H1 (cell line): ENCODE results near the gene SGCD. TPM values are rescaled to one million over a fixed set of nuclear protein-coding genes. Genes with fewer than 3 reads are reported as not detected.

ENCODE experiments used
- SP2 ChIP-seq: IDR thresholded peaks from 2 replicates; pipeline ENCODE4 v1.6.1; 2012; ENCODE audit warnings: mild to moderate bottlenecking, low read length, inconsistent platforms
- polyA plus RNA-seq, 7 experiments: library from polyadenylated mRNA; depleted of rRNA in 3 of 7; stranded (reverse) in 5 of 7; unstranded in 2 of 7; fragments of >200 nt in 5 of 7; fragments of 200-250 nt in 2 of 7; gene quantifications; 1 replicate in 5 of 7; 2 replicates in 1 of 7; 4 replicates in 1 of 7; pipeline versions ENCODE4 v1.2.1 to v1.2.3, GENCODE V29; 2011 to 2013; ENCODE audit warnings: missing spikeins in 2 of 7, mixed read lengths in 2 of 7
- total RNA-seq: library from RNA; stranded (reverse); fragmentation: NEBNext Ultra II Directional; extraction: Animal tissue kit (Norgen Biotek cat#: 25700); gene quantifications from 2 replicates; pipeline ENCODE4 v1.2.1, GENCODE V29; 2021

SGCD gene
- total and polyA plus RNA-seq, 2 of the 8 experiments (the other 6 are each of a cell fraction or from before 2014, with no cell fraction given) = 0.04 to 0.08 TPM

DNA sequence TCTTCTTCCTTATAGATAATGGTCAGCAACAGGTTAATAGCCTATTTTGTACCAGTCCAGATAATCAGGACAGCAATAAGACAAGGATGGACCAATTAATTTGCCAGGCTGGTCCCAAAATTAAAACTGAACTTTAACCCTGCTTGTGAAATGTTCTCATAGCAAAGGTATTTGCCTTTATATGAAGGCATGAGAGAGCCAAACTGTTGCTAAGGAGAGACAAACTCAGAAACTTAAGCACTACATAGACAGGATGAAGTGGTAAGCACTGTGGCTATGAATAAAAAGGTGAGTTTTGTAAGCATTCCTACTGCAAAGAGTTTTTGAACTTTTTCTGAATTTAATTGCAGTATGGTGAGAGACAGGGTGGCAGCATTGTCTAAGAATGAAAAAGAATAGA is 348.4 kb downstream of the SGCD start (continued):
- TF ChIP-seq SP2 = no peak
